ENCODE measurements around the gene GP2.
"Not testable (repeated sequence)": the region's sequence is repeated elsewhere in the genome, so short reads cannot be mapped to it uniquely, and the experiment has no call there.

GP2 gene

DNA sequence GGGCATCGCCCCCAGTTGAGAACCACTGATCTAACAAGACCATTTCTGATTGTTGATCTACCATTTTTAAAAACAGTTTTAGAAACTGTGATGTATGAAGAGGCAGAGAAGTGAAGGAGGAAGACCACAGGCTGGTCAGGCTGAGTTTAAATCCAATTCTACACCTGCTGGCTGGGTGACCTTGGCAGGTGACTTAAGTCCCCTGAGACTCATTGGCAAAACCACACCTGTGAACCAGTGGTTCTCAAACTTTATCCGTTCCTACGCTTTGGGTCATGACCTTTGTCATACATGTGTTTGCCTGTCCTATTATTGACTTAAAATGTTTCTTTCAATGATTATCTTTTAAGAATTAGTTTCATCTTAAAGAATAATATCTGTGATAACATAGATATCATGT is 2.3 kb downstream of the GP2 start:
- no peak for DNase-seq (ENCODE audit: low read depth in 2 of 2)

DNA sequence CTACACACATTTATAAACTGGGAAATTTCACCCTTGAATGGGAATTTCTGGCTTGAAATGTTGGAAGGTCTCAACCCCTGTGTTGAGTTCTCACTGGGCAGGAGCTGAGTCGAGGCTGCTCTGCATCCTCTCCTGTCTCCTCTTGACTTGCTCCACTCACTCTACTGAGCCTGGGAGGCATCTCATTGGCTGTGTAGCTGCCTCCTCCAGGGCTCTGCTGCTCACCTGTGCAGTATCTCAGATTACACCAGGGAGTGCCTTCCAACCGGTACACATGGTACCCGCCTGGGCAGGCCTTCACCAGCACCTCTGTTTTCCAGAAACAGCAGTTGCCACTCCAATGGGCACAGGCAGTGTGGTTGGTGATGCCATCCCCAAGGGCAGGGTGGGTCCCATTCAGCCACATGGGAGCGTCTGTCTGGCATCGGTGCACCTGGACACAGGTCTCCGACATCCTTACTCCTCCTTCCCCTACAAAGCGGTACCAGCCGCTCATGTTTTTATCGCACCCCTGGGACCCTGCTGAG is 3.7 kb downstream of the GP2 start:
- no peak for DNase-seq (ENCODE audit: low read depth in 2 of 2)

DNA sequence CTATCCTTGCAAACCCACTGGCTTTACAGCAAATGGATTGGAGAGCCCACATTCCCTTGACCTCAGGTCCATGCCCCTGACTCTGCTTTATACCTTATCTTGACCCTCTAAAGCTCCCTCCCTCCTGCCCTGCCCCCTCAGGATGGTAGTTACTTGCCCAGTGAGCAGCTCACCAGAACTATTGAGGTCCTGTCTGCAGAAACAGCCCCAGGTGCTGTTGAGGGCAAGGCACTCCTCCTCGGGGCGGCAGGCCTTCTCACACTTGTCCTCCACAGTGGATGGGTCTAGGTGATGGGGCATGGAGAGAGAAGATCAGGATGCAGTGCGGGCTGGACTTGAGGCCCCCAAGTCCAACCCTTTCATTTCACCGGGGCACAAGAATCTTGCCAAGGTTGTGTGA is 4.6 kb downstream of the GP2 start:
- no peak for DNase-seq (ENCODE audit: low read depth in 2 of 2)

DNA sequence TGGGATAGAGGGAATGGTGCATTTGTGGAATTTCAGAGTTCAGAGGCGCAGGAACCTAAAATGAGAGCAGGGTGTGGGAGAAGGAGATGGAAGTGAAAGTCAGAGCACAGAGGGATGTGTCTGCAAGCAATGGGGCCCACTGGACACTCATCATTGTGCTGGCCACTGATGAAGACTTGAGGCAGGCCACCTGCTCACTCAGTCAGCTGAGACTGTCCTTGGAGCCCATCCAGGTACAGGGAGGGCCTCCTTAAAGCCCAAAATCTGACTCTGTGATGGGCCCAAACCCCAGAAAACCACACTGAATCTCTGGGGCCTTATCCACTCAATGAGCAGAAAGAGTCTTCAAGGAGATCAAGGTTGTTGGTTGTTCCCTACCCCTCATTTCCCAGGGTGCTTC is 5.6 kb downstream of the GP2 start:
- DNase-seq (ENCODE audit: low read depth in 2 of 2) = no peak

DNA sequence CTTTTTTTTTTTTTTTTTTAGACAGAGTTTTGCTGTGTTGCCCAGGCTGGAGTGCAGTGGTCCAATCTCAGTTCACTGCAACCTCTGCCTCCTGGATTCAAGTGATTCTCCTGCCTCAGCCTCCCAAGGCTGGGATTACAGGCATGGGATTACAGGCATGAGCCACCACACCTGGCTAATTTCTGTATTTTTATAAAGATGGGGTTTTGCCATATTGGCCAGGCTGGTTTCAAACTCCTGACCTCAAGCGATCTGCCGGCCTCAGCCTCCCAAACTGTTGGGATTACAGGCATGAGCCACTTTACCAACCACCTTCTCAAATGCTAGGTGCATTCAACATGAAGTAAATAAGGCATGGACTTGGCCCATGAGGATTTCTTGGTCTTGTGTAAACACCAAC is 6.3 kb downstream of the GP2 start:
- not testable (repeated sequence) for DNase-seq (ENCODE audit: low read depth in 2 of 2)

DNA sequence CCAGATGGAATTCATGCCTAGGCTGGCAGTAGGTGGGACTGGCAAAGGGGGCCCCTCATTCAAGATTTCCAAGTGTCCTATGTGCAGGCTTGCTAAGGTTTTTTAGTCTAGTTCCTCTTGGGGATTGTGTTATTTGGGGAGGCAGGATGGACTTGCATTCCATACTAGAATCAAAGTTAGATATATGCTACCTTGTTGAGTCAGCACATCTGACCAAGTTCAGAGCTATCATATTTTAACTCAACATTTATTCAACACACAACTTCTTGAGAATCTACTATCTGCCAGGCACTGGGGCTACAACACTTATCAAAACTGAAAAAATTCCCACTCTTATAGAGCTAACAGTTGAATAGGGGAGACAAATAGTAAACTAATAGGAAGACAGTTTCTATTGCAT is 6.7 kb downstream of the GP2 start:
- DNase-seq (ENCODE audit: low read depth in 2 of 2) = no peak

DNA sequence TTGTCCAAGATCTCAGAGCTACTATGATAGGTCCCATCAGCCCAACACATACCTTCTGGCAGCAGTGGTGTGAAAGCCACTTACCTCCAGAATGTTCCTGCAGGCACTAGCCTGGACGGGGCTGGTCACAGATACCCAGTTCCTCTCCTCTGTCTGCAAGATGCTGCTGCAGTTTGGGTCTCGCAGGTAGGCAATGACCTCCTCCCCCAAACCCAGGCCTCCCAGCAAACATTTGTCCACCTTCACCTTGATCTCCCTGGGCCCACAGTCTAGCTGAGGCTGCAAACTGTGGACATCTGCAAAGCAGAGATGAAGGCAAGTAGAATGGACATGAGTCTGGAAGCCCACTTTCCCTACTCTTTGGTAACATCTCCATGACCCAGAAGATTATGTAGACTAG is 7.1 kb downstream of the GP2 start:
- DNase-seq (ENCODE audit: low read depth in 2 of 2) = no peak

DNA sequence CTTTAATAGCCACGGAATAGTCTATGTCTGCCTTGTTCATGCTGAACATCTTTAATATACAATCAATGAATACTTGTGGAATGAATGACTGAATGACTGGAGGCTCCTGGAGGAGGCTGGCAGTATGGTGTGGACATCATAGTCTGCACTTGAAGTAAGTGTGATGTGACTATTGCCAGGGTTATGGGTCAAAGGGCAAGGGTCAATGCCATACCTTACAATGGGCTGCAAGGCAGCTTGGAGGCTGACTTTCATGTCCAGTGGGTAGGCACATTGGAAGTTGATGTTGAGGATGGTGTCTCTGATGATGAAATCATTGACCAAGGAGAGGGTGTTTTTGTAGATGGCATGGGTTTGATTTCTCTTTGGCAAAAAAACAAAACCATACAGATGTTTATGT is 7.9 kb downstream of the GP2 start:
- DNase-seq (ENCODE audit: low read depth in 2 of 2) = no peak

DNA sequence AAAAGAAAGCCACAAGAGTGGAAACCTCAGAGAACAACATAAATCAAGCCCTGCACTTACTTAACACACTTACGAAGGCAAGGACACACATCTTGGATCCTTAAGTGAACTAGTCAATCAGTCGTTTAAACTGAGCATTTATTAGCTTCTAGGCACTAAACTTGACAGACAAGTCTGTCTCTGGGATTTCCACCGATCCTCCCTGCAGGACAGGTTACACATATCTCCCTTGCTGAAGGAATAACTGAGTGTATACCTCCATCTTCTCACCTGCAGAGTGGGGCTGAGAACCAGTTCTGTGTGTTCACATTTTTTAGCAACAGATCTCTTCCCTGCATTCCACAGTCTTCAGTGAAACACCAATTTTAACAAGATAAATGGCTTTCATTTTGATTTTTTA is 8.9 kb downstream of the GP2 start:
- DNase-seq (ENCODE audit: low read depth in 2 of 2) = no peak

DNA sequence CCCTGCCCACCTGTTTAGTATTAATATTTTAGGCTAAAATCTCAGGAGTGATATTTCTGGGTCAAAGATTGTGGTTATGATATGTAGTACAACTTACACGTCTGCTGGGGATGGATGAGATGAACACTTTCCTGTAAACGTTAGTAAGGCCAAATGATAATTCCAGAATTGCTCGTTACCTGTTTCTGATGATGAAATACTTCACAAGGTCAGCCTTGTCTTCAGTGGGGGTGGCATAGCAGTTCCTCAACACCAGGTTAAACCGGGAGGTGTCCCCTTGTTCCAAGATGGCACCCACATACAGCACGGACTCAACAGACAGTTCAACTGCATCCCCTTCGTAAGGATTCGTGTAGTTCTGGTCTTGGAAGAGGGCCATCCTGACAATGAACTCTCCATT is 9.3 kb downstream of the GP2 start:
- DNase-seq (ENCODE audit: low read depth in 2 of 2) = no peak

DNA sequence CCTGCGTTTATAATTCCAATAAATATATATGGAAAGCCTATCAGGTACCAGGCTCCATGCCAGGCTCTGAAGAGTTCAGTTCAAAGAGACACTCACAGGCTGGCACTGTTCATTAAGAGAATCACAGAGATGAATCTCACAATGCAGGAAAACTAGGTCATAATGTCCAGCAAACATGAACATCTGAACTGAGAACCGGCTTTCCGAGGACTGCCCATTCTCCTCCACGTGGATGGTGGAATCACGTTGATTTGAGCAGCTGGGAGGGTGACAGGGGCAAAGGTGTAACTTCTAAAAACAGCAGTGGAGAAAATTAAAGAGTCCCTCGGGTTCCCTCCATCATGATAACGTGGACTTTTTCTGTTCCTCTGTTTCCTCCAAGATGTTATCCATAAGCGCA is 10.2 kb downstream of the GP2 start:
- no peak for DNase-seq (ENCODE audit: low read depth in 2 of 2)

DNA sequence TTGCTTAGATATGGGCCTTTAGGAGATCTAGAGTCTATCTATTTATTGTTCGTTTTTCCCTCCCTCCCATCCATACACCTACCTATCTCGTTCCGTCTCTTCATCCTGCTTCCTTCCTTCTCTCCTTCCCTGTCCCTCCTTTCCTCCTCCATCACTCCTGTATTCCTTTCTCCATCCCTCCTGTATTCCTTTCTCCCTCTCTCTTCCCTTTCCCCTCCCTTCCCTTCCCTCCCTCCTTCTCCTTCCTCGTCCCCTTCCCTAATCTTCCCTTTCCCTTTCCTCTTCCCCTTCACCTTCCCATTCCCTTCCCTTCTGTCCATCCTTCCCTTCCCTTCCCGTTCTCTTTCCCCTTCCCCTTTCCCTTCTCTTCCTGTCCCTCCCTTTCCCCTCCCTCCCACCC is 10.6 kb downstream of the GP2 start:
- no peak for DNase-seq (ENCODE audit: low read depth in 2 of 2)

DNA sequence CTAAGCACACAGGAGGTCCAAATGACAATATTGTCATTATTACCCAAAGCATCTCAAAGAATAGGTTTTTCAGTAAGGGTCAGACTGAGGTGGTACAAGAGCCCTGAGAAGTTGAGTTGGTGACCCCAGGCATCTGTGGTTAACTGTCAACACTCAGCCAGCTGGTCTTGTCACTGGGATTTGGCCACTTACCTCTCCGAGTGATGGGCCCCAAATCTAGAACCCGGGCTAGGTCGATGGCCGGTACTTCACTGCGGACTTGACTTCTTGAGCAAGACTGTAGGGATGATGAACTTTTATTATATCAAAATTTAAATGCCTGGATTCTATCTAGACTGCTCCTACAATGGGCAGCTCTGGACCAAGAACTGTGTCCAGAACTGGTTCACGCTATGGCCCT is 11.5 kb downstream of the GP2 start:
- no peak for DNase-seq (ENCODE audit: low read depth in 2 of 2)

DNA sequence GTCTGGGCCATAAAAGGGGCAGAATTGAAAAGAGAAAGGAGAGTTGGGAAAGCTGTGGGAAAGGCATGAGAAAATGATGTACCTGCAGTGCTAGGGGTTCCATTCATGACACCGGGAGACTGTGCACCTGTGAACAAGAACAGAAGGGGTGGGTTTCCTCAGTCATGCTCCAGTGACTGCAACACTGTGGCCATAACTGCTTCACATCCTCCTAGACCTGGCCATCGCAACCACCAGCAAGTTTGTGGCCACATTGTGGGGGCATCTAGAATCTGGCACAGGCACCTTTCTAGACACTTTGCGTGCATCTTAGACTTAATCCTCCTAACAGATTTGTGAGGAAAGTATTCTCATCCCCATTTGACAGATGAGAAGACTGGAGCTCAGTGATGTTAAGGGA is 12.7 kb downstream of the GP2 start:
- no peak for DNase-seq (ENCODE audit: low read depth in 2 of 2)

DNA sequence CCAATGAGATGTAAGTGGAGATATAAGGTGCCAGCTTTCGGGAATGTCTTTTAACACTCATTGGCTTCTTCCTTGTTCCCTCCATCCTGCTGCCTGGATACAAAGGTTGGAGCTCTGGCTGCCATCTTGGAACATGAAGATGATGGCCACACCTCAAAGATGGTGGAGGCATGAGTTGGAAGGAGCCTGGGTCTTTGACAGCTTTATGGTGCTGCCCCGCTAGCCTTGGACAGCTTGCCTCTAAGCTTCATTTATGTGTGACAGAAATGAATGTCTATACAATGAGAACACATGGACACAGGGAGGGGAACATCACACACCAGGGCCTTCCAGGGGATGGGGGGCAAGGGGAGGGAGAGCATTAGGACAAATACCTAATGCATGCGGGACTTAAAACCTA is 13.6 kb downstream of the GP2 start:
- DNase-seq (ENCODE audit: low read depth in 2 of 2) = no peak

DNA sequence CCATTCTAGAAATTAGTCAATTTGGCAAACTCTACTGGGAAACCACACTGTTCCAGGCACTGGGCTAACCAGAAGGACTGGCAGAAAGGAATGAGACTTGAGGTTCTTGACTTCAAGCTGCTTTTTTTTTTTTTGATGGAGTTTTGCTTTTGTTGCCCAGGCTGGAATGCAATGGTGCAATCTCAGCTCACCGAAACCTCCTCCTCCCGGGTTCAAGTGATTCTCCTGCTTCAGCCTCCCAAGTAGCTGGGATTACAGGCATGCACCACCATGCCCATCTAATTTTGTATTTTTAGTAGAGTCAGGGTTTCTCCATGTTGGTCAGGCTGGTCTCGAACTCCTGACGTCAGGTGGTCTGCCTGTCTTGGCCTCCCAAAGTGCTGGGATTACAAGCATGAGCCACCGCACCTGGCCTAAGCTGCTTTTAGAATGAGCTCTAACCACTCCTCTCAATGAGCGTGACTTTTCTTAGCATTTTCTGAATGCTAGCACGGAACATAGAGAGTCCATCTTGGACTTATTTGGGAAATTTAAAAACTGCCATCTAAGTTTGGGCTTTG is 14.7 kb downstream of the GP2 start:
- DNase-seq (ENCODE audit: low read depth in 2 of 2) = not testable (repeated sequence)

DNA sequence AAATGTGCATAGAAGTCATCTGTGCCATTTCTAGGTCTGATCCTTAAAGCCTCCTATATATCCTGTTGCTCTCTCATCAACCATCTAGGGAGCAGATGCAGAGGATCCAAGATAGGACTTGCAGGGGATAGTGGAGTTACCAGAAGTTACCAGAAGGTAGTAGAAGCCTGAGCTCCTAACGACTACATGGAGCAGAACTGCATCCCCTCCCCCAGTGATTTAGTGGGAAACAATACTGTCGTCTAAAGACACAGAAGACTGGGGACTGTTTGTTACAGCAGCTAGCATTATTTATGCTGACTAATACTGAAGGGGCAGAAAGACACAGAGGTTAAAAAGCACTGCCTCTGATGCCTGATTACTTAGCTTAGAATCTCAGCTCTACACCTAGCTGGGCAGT is 15.8 kb downstream of the GP2 start:
- no peak for DNase-seq (ENCODE audit: low read depth in 2 of 2)

DNA sequence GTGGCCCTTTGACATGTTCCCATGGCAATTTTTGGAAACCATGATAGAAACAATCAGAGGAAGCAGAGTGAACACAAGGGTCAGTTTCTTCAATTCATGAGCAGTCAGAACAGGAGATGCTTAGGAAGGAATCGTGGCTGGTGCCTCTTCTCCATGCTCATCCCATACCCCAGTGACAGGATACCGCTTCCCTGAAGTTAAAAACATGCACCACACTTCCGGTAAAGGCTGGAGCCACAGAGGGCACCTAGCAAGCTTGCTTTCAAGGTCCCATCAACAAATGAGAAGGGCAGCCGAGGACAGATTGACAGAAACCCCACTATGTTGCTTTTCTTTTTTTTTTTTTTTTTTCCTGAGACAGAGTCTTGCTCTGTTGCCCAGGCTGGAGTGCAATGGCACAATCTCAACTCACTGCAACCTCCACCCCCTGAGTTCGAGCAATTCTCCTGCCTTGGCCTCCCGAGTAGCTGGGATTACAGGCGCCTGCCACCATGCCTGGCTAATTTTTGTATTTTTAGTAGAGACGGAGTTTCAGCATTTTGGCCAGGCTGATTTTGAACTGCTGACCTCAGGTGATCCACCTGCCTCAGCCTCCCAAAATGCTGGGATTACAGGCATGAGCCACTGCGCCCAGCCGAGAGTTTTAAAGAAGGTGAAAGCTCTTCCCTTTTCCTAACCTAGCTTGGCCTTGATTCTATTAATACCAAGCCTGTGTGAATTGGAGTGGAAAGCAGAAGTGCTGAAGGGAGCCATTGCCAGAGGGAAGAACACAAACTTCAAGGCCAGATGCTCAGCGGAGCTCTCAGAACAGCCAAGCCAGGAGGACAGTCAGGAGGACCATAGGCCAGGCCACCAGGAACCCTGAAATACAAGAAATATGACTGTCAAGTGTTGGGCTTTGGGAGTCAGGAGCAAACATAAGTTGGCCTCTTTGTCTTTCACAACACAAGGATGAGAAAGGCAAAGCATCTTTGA is 16.6 kb downstream of the GP2 start:
- no peak for DNase-seq (ENCODE audit: low read depth in 2 of 2)

DNA sequence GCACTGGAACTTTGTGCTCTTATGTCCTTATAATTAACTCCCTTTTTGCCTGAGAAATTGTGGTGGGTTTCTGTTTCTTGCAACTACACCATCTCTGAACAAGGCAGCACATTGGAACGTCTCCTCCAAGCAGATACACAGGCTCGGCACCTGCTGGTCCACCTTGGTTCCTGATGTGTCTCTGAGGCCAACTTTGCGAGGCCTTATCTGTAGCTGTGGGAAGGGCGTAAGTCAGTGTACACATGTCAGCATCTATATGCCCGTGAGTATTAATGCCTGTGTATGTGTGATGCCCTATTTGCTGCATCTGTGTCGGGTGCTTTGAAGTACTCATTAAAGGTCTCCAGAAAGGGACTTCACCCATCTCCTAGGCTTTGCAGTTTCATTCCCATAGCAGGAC is 17.5 kb downstream of the GP2 start:
- no peak for DNase-seq (ENCODE audit: low read depth in 2 of 2)

DNA sequence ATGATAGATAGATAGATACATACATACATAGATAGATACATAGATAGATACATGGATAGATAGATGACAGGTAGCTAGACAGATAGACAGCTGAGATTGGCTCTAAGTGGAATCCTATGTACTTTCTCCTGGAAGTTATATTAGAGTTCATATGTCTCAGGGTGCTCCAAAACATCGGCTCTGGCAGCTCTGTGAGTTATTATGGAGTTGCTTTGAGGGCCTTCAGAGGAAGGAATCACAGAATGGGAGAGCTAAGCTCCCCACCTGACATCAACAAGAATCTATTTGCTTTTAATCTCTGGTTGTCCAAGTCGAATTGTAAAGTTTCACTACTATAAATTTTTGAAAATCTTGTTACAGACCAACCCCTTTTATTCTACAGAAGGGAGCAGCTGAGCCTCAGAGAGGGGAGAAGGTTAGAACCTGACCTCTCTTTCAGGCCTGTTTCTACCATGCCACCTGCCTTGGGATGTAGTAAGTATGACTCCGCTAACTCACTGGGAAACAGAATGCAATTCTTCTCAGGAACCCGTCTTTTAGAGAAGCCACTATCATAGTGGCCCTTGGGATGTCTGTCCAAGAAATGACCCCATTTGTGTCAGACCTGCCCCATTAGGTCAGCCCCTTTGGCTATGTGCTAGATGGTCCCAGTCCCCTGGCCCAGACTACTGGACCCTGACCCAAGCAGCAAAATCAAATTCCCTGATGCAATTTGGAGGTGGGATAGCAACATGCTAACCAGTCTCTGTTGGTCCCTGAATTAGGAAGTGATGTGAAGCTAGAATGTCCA is 18.3 kb downstream of the GP2 start:
- no peak for DNase-seq (ENCODE audit: low read depth in 2 of 2)

DNA sequence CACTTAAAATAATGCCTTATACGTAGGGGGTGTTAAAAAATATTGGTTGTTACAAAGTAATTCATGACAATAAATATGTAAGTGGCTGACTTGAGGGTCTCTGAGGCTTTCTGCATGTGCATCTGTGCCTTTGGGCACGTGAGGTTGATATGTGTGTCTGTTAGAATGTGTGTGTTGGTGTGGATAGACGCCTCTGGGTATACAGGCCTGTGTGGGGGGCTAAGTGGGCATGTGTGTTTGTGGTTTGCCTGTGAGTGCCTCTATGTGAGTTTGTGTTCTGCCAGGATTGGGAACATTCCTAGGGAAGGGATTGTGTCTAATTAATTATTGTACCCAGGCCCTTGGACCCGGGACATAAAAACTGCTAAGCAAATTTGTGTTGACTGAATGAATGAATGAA is 19.0 kb downstream of the GP2 start:
- DNase-seq (ENCODE audit: low read depth in 2 of 2) = no peak

DNA sequence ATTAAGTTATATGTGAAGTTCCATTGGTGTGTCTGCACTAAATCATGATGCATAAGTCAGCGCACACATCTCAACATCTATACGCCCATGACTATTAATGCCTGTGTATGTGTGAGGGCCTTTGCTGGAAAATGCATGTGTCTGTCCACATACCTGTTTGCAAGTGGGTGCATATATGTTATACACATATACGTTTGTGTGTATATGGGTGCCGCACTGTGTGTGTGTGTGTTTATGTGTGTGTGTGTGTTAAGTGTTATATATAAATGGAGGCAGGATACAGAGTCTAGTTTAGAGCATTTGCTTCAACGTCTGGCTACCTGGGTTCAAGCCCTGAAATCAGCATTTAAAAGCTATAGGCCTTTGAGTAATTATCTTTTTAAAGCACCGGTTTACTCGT is 19.5 kb downstream of the GP2 start:
- DNase-seq (ENCODE audit: low read depth in 2 of 2) = no peak

DNA sequence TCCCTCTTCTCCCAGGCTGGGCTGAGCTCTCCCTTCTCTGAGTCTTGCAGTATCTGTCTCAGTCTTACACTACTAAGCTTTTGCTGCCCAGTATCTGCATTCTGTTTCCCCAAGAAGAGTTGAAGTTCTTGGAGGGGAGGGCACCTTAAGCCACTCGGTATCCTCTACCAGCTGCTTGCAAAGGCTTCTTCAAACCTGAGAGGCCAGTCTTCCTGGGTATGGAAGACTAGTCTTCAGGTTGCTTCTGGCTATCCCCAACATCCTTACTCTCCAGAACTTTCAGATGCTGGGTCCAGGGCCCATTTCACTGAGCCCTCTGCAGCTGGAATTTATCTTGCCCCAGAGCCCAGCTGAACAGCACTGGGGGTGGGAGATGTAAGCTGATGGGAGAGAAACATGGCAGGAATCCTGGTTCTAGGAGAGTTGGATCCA is 20.1 kb downstream of the GP2 start:
- DNase-seq (ENCODE audit: low read depth in 2 of 2) = no peak
